HepG2 (cell line): ENCODE measurements around the gene CHKA. TPM values are rescaled to one million over a fixed set of nuclear protein-coding genes. Genes with fewer than 3 reads are reported as not detected.

Source experiments
- BCL6 ChIP-seq: IDR thresholded peaks from 2 replicates; pipeline ENCODE4 v1.6.1; 2016; ENCODE audit warnings: missing genetic modification reagents, missing compliant biosample characterization
- FIP1L1 ChIP-seq: fragments of 200-400 bp; formaldehyde crosslinking; IDR thresholded peaks from 2 replicates; pipeline ENCODE4 v1.6.1; 2018; ENCODE audit warnings: low read depth, mild to moderate bottlenecking, low read length, moderate library complexity, borderline replicate concordance; ENCODE audit not compliant: insufficient read depth
- polyA plus RNA-seq, 8 experiments: library from polyadenylated mRNA; depleted of rRNA in 3 of 8; stranded (reverse) in 7 of 8; unstranded in 1 of 8; fragments of >200 nt; fragmentation: Illumina TruSeq in 4 of 8; extraction: Trizol in 4 of 8; gene quantifications; 2 replicates each; pipeline versions ENCODE4 v1.2.1 to v1.2.3, GENCODE V29; 2011 to 2016; ENCODE audit warnings: low read depth in 4 of 8, missing spikeins in 1 of 8, mixed read lengths in 1 of 8; ENCODE audit not compliant: insufficient read depth in 1 of 8
- total RNA-seq, 5 experiments: library from RNA; depleted of rRNA; stranded (reverse); fragments of >200 nt; fragmentation: Illumina TruSeq; extraction: Trizol; gene quantifications; 2 replicates each; pipeline ENCODE4 v1.2.3, GENCODE V29; 2016; ENCODE audit warnings: low read depth in 1 of 5
- TF ChIP-seq, protein P1 (sequence below), 2 experiments: fragments of 450-650 bp in 1 of 2; sonication (generic) in 1 of 2; formaldehyde crosslinking in 1 of 2; IDR thresholded peaks; 2 replicates each; pipeline versions ENCODE4 v1.6.1 to v1.8.0; 2016 to 2022; ENCODE audit warnings: antibody characterized with exemption in 1 of 2, mild to moderate bottlenecking in 1 of 2, missing genetic modification reagents in 1 of 2
- TF ChIP-seq, protein P2 (sequence below): IDR thresholded peaks from 2 replicates; pipeline ENCODE4 v1.6.1; 2016; ENCODE audit warnings: low read depth, missing genetic modification reagents, missing compliant biosample characterization
- TF ChIP-seq, protein P3 (sequence below), 2 experiments: IDR thresholded peaks; 2 replicates each; pipeline ENCODE4 v1.6.1; 2011 to 2012; ENCODE audit warnings: low read length in 2 of 2, borderline replicate concordance in 1 of 2, low read depth in 1 of 2, mild to moderate bottlenecking in 1 of 2, moderate library complexity in 1 of 2
- TF ChIP-seq, protein P4 (sequence below): sonication (generic); formaldehyde crosslinking; conservative IDR thresholded peaks from 2 replicates; pipeline ENCODE4 v1.4.0; 2020; ENCODE audit warnings: missing genetic modification reagents

CHKA gene
- total and polyA plus RNA-seq, 2 of the 13 experiments (the other 11 are each of a cell fraction or from before 2014, with no cell fraction given): 71.6 to 92.7 TPM

DNA sequence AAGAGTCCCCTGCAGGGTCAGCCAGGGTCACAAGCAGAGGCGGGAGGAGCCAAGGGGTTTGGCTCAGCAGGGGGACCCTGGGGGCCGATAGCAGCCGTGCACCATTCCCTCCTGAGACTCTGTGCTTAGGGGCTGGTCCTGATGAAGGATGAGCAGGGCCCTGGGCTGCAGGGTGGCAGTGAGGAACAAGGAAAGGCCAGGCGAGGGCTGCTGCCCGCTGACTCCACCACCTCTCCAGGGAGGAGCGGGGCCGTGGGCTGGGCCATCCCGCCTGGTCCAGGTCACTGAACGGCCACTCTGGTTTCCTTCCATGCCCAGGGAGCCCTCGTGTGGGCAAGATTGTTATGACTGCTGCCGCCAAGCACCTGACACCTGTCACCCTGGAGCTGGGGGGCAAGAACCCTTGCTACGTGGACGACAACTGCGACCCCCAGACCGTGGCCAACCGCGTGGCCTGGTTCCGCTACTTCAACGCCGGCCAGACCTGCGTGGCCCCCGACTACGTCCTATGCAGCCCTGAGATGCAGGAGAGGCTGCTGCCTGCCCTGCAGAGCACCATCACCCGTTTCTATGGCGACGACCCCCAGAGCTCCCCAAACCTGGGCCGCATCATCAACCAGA, 99.9 kb downstream of the CHKA start (continued):
- TF ChIP-seq, protein P1, sequence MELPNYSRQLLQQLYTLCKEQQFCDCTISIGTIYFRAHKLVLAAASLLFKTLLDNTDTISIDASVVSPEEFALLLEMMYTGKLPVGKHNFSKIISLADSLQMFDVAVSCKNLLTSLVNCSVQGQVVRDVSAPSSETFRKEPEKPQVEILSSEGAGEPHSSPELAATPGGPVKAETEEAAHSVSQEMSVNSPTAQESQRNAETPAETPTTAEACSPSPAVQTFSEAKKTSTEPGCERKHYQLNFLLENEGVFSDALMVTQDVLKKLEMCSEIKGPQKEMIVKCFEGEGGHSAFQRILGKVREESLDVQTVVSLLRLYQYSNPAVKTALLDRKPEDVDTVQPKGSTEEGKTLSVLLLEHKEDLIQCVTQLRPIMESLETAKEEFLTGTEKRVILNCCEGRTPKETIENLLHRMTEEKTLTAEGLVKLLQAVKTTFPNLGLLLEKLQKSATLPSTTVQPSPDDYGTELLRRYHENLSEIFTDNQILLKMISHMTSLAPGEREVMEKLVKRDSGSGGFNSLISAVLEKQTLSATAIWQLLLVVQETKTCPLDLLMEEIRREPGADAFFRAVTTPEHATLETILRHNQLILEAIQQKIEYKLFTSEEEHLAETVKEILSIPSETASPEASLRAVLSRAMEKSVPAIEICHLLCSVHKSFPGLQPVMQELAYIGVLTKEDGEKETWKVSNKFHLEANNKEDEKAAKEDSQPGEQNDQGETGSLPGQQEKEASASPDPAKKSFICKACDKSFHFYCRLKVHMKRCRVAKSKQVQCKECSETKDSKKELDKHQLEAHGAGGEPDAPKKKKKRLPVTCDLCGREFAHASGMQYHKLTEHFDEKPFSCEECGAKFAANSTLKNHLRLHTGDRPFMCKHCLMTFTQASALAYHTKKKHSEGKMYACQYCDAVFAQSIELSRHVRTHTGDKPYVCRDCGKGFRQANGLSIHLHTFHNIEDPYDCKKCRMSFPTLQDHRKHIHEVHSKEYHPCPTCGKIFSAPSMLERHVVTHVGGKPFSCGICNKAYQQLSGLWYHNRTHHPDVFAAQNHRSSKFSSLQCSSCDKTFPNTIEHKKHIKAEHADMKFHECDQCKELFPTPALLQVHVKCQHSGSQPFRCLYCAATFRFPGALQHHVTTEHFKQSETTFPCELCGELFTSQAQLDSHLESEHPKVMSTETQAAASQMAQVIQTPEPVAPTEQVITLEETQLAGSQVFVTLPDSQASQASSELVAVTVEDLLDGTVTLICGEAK (IDR thresholded peaks at IDR 0.05): no peak
- TF ChIP-seq, protein P1 (CRISPR knock-in tag; IDR thresholded peaks at IDR 0.05): no peak
- TF ChIP-seq BCL6 (CRISPR knock-in tag) (no peak), FIP1L1 (no peak)
- TF ChIP-seq, protein P2, sequence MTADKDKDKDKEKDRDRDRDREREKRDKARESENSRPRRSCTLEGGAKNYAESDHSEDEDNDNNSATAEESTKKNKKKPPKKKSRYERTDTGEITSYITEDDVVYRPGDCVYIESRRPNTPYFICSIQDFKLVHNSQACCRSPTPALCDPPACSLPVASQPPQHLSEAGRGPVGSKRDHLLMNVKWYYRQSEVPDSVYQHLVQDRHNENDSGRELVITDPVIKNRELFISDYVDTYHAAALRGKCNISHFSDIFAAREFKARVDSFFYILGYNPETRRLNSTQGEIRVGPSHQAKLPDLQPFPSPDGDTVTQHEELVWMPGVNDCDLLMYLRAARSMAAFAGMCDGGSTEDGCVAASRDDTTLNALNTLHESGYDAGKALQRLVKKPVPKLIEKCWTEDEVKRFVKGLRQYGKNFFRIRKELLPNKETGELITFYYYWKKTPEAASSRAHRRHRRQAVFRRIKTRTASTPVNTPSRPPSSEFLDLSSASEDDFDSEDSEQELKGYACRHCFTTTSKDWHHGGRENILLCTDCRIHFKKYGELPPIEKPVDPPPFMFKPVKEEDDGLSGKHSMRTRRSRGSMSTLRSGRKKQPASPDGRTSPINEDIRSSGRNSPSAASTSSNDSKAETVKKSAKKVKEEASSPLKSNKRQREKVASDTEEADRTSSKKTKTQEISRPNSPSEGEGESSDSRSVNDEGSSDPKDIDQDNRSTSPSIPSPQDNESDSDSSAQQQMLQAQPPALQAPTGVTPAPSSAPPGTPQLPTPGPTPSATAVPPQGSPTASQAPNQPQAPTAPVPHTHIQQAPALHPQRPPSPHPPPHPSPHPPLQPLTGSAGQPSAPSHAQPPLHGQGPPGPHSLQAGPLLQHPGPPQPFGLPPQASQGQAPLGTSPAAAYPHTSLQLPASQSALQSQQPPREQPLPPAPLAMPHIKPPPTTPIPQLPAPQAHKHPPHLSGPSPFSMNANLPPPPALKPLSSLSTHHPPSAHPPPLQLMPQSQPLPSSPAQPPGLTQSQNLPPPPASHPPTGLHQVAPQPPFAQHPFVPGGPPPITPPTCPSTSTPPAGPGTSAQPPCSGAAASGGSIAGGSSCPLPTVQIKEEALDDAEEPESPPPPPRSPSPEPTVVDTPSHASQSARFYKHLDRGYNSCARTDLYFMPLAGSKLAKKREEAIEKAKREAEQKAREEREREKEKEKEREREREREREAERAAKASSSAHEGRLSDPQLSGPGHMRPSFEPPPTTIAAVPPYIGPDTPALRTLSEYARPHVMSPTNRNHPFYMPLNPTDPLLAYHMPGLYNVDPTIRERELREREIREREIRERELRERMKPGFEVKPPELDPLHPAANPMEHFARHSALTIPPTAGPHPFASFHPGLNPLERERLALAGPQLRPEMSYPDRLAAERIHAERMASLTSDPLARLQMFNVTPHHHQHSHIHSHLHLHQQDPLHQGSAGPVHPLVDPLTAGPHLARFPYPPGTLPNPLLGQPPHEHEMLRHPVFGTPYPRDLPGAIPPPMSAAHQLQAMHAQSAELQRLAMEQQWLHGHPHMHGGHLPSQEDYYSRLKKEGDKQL: no peak
- TF ChIP-seq, protein P3, sequence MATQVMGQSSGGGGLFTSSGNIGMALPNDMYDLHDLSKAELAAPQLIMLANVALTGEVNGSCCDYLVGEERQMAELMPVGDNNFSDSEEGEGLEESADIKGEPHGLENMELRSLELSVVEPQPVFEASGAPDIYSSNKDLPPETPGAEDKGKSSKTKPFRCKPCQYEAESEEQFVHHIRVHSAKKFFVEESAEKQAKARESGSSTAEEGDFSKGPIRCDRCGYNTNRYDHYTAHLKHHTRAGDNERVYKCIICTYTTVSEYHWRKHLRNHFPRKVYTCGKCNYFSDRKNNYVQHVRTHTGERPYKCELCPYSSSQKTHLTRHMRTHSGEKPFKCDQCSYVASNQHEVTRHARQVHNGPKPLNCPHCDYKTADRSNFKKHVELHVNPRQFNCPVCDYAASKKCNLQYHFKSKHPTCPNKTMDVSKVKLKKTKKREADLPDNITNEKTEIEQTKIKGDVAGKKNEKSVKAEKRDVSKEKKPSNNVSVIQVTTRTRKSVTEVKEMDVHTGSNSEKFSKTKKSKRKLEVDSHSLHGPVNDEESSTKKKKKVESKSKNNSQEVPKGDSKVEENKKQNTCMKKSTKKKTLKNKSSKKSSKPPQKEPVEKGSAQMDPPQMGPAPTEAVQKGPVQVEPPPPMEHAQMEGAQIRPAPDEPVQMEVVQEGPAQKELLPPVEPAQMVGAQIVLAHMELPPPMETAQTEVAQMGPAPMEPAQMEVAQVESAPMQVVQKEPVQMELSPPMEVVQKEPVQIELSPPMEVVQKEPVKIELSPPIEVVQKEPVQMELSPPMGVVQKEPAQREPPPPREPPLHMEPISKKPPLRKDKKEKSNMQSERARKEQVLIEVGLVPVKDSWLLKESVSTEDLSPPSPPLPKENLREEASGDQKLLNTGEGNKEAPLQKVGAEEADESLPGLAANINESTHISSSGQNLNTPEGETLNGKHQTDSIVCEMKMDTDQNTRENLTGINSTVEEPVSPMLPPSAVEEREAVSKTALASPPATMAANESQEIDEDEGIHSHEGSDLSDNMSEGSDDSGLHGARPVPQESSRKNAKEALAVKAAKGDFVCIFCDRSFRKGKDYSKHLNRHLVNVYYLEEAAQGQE (IDR thresholded peaks at IDR 0.05; ENCODE audit: borderline replicate concordance in 1 of 2, low read depth in 1 of 2, low read length in 2 of 2): no peak
- TF ChIP-seq, protein P4, sequence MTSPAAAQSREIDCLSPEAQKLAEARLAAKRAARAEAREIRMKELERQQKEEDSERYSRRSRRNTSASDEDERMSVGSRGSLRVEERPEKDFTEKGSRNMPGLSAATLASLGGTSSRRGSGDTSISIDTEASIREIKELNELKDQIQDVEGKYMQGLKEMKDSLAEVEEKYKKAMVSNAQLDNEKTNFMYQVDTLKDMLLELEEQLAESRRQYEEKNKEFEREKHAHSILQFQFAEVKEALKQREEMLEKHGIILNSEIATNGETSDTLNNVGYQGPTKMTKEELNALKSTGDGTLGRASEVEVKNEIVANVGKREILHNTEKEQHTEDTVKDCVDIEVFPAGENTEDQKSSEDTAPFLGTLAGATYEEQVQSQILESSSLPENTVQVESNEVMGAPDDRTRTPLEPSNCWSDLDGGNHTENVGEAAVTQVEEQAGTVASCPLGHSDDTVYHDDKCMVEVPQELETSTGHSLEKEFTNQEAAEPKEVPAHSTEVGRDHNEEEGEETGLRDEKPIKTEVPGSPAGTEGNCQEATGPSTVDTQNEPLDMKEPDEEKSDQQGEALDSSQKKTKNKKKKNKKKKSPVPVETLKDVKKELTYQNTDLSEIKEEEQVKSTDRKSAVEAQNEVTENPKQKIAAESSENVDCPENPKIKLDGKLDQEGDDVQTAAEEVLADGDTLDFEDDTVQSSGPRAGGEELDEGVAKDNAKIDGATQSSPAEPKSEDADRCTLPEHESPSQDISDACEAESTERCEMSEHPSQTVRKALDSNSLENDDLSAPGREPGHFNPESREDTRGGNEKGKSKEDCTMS: no peak
